Spinal cord (tissue), 10 donors: ENCODE data around the gene SUN1. TPM values are rescaled to one million over a fixed set of nuclear protein-coding genes. Genes with fewer than 3 reads are reported as not detected.
A peak's percentile ranks its signal among the peaks of the same experiment; 100 is the strongest.

Experiments used
- DNase-seq, 6 donors: peaks; one replicate each; pipeline versions ENCODE4 v3.0.0 to v3.0.0-alpha.2; 2013 to 2015; ENCODE audit warnings: low spot score in 6 of 6, low read depth in 4 of 6
- H3K27ac ChIP-seq: one replicate; pipeline ENCODE4 v1.5.1; 2013; ENCODE audit warnings: low read depth, low read length, control low read depth
- H3K27me3 ChIP-seq: one replicate; pipeline ENCODE4 v1.6.1; 2013; ENCODE audit warnings: low read length; ENCODE audit not compliant: control insufficient read depth, insufficient read depth
- H3K36me3 ChIP-seq: one replicate; pipeline ENCODE4 v1.6.1; 2013; ENCODE audit warnings: low read length; ENCODE audit not compliant: control insufficient read depth, insufficient read depth
- H3K4me1 ChIP-seq: one replicate; pipeline ENCODE4 v1.6.1; 2013; ENCODE audit warnings: low read length; ENCODE audit not compliant: control insufficient read depth, insufficient read depth
- H3K4me3 ChIP-seq: one replicate; pipeline ENCODE4 v1.5.1; 2013; ENCODE audit warnings: low read depth, low read length, control low read depth
- H3K9me3 ChIP-seq: one replicate; pipeline ENCODE4 v1.6.1; 2013; ENCODE audit warnings: low read length; ENCODE audit not compliant: control insufficient read depth, insufficient read depth
- WGBS: methylation state at CpG from one replicate; pipeline ENCODE4 v1.1.5; 2013; ENCODE audit warnings: missing lambda C conversion rate; ENCODE audit not compliant: insufficient coverage; 5-methylcytosine and 5-hydroxymethylcytosine counted together
- polyA plus RNA-seq, 2 donors: library from polyadenylated mRNA; unstranded; fragments of 120-200 nt; gene quantifications; one replicate each; pipeline ENCODE4 v1.2.1, GENCODE V29; 2013; ENCODE audit not compliant: insufficient read length in 2 of 2
- total RNA-seq, 2 donors: library from RNA; depleted of rRNA in 1 of 2; stranded (reverse); fragments of 120-200 nt in 1 of 2; fragments of >200 nt in 1 of 2; gene quantifications; one replicate each; pipeline versions ENCODE4 v1.2.3 to v1.2.4, GENCODE V29; 2013 to 2014
- donor health status: healthy.

SUN1 gene
- total and polyA plus RNA-seq, 4 donors = 114 to 185 (median 170) TPM

GRCh38 chr7:832968-833424, 720 bp downstream of the SUN1 start:
- DNase-seq = no peak
- H3K27me3 ChIP-seq = no peaks in the 10 kb centered on the region
- 88% methylated on average over 14 of the region's 15 CpGs for WGBS
- no peaks in the 10 kb centered on the region for H3K9me3 ChIP-seq
- H3K36me3 ChIP-seq = peaks cover 35% of the 10 kb centered on the region
- no peak overlapping the region for H3K27ac ChIP-seq
- H3K4me1 ChIP-seq = peaks cover 46% of the 10 kb centered on the region
- H3K4me3 ChIP-seq = no peak overlapping the region

GRCh38 chr7:833601-834258, 1.5 kb downstream of the SUN1 start:
- Histone ChIP-seq H3K36me3 (peaks cover 37% of the 10 kb centered on the region), H3K4me3 (no peak overlapping the region), H3K4me1 (peaks cover 46% of the 10 kb centered on the region), H3K27me3 (no peaks in the 10 kb centered on the region), H3K9me3 (no peaks in the 10 kb centered on the region), H3K27ac (no peak overlapping the region)
- WGBS = 78% methylated on average over 2 of the region's 8 CpGs
- DNase-seq = no peak

GRCh38 chr7:834277-834676, 2.0 kb downstream of the SUN1 start:
- Histone ChIP-seq H3K9me3 (no peaks in the 10 kb centered on the region), H3K27me3 (no peaks in the 10 kb centered on the region), H3K27ac (no peak overlapping the region), H3K4me1 (peaks cover 46% of the 10 kb centered on the region), H3K4me3 (no peak overlapping the region), H3K36me3 (peaks cover 41% of the 10 kb centered on the region)
- 88% methylated on average over 12 of the region's 12 CpGs for WGBS
- no peak for DNase-seq

GRCh38 chr7:835021-835420, 2.7 kb downstream of the SUN1 start:
- no peaks in the 10 kb centered on the region for H3K9me3 ChIP-seq
- H3K4me3 ChIP-seq = no peak overlapping the region
- no peak overlapping the region for H3K27ac ChIP-seq
- H3K36me3 ChIP-seq = peaks cover 48% of the 10 kb centered on the region
- no peaks in the 10 kb centered on the region for H3K27me3 ChIP-seq
- WGBS = 95% methylated on average over 8 of the region's 12 CpGs
- no peak for DNase-seq
- peaks cover 46% of the 10 kb centered on the region for H3K4me1 ChIP-seq

- Histone ChIP-seq H3K27ac (no peak overlapping the region), H3K9me3 (no peaks in the 10 kb centered on the region), H3K4me1 (peaks cover 43% of the 10 kb centered on the region), H3K4me3 (no peak overlapping the region), H3K27me3 (no peaks in the 10 kb centered on the region), H3K36me3 (peaks cover 54% of the 10 kb centered on the region)
- peak in 2 of 6 donors; percentile 65 to 73 for DNase-seq
- WGBS = 66% methylated on average over 26 of the region's 27 CpGs
Observed at GRCh38 chr7:835485-836401, 3.5 kb downstream of the SUN1 start.

GRCh38 chr7:836429-836828, 4.2 kb downstream of the SUN1 start:
- peak in 1 of 6 donors; percentile 24 for DNase-seq
- Histone ChIP-seq H3K4me1 (peaks cover 38% of the 10 kb centered on the region), H3K36me3 (peaks cover 54% of the 10 kb centered on the region)

GRCh38 chr7:837001-837400, 4.7 kb downstream of the SUN1 start:
- 95% methylated on average over 18 of the region's 19 CpGs for WGBS
- Histone ChIP-seq H3K27ac (no peak overlapping the region), H3K36me3 (peaks cover 58% of the 10 kb centered on the region)

More at GRCh38 chr7:836429-836828, 4.2 kb downstream of the SUN1 start:
- no peak overlapping the region for H3K27ac ChIP-seq
- H3K4me3 ChIP-seq = no peak overlapping the region
- no peaks in the 10 kb centered on the region for H3K9me3 ChIP-seq
- H3K27me3 ChIP-seq = no peaks in the 10 kb centered on the region
- WGBS = 88% methylated on average over 4 of the region's 5 CpGs

GRCh38 chr7:840001-840600, 7.8 kb downstream of the SUN1 start:
- 85% methylated on average over 22 of the region's 24 CpGs for WGBS
- no peaks in the 10 kb centered on the region for H3K9me3 ChIP-seq
- H3K27me3 ChIP-seq = no peaks in the 10 kb centered on the region
- H3K36me3 ChIP-seq = peaks cover 64% of the 10 kb centered on the region
- no peak overlapping the region for H3K4me3 ChIP-seq
- peaks cover 39% of the 10 kb centered on the region for H3K4me1 ChIP-seq
- no peak for DNase-seq
- H3K27ac ChIP-seq = no peak overlapping the region

More at GRCh38 chr7:837001-837400, 4.7 kb downstream of the SUN1 start:
- Histone ChIP-seq H3K4me1 (peaks cover 41% of the 10 kb centered on the region), H3K9me3 (no peaks in the 10 kb centered on the region), H3K4me3 (no peak overlapping the region), H3K27me3 (no peaks in the 10 kb centered on the region)
- DNase-seq = no peak

- no peak overlapping the region for H3K4me3 ChIP-seq
- H3K9me3 ChIP-seq = no peaks in the 10 kb centered on the region
- H3K4me1 ChIP-seq = peaks cover 22% of the 10 kb centered on the region
- peaks cover 62% of the 10 kb centered on the region for H3K36me3 ChIP-seq
- H3K27me3 ChIP-seq = no peaks in the 10 kb centered on the region
- DNase-seq = no peak
- H3K27ac ChIP-seq = peak overlapping the region; percentile 70
- WGBS = 63% methylated on average over 16 of the region's 16 CpGs
Observed at GRCh38 chr7:841943-842342, 9.7 kb downstream of the SUN1 start.
